IMR-90 (cell line): ENCODE data around the gene MICU1. TPM values are rescaled to one million over a fixed set of nuclear protein-coding genes. Genes with fewer than 3 reads are reported as not detected.

ENCODE experiments used
- ATAC-seq: fragments of 200-7000 bp; cut with Tn5 transposase; 2 replicates; pipeline ENCODE4 v1.9.1; 2020; ENCODE audit warnings: low read depth, mild to moderate bottlenecking, moderate library complexity
- BruUV-seq: library from RNA; stranded (reverse); fragments of 400-500 nt; replicated peaks from 2 replicates; lab custom pipeline; 2021; lab: Mats Ljungman, UMichigan
- CTCF ChIA-PET: fragments of 300-600 bp; formaldehyde crosslinking; extraction: SDS; loops from one replicate; lab custom pipeline; 2021; ENCODE audit warnings: antibody characterized with exemption; lab: Yijun Ruan, JAX
- POLR2A ChIA-PET: fragments of 300-600 bp; sonication (Branson Sonifier 250); formaldehyde crosslinking; loops from one replicate; lab custom pipeline; 2022; ENCODE audit warnings: antibody characterized with exemption; ENCODE audit not compliant: unreplicated experiment; lab: Charles Lee
- DNase-seq: peaks from one replicate; pipeline ENCODE4 v3.0.0; 2013
- H2AFZ ChIP-seq: replicated peaks from 2 replicates; pipeline ENCODE3; 2013; ENCODE audit warnings: low read length, mild to moderate bottlenecking; ENCODE audit not compliant: poor library complexity
- H2AK5ac ChIP-seq: 2 replicates; pipeline ENCODE4 v1.6.1; 2013; ENCODE audit warnings: low read depth, low read length, inconsistent platforms
- H2AK9ac ChIP-seq: replicated peaks from 2 replicates; pipeline ENCODE3; 2013; ENCODE audit warnings: mild to moderate bottlenecking, low read depth, low read length, moderate library complexity; ENCODE audit not compliant: poor library complexity
- H2BK120ac ChIP-seq: 2 replicates; pipeline ENCODE4 v1.6.1; 2013; ENCODE audit warnings: low read depth, low read length, inconsistent platforms
- H2BK15ac ChIP-seq: 3 replicates; pipeline ENCODE4 v1.6.1; 2013; ENCODE audit warnings: low read depth, low read length, inconsistent platforms
- H2BK20ac ChIP-seq: 2 replicates; pipeline ENCODE4 v1.6.1; 2013; ENCODE audit warnings: low read depth, mild to moderate bottlenecking, inconsistent platforms, low read length, moderate library complexity
- H2BK5ac ChIP-seq: 2 replicates; pipeline ENCODE4 v1.6.1; 2013; ENCODE audit warnings: mild to moderate bottlenecking, low read depth, low read length, inconsistent platforms; ENCODE audit not compliant: poor library complexity, severe bottlenecking
- H3K14ac ChIP-seq: replicated peaks from 2 replicates; pipeline ENCODE4 v1.6.1; 2013; ENCODE audit warnings: low read depth, low read length, inconsistent platforms
- H3K18ac ChIP-seq: 2 replicates; pipeline ENCODE4 v1.6.1; 2013; ENCODE audit warnings: low read depth, low read length, control low read depth
- H3K23ac ChIP-seq: 2 replicates; pipeline ENCODE4 v1.6.1; 2013; ENCODE audit warnings: low read depth, low read length, inconsistent platforms
- H3K27ac ChIP-seq: 2 replicates; pipeline ENCODE4 v1.5.1; 2013; ENCODE audit warnings: mild to moderate bottlenecking, control low read depth, low read length; ENCODE audit not compliant: insufficient read depth
- H3K27me3 ChIP-seq: 2 replicates; pipeline ENCODE4 v1.6.1; 2013; ENCODE audit warnings: low read length; ENCODE audit not compliant: control insufficient read depth, insufficient read depth
- H3K36me3 ChIP-seq: 2 replicates; pipeline ENCODE4 v1.6.1; 2013; ENCODE audit warnings: low read length, mixed read lengths; ENCODE audit not compliant: control insufficient read depth, insufficient read depth
- H3K4ac ChIP-seq: 2 replicates; pipeline ENCODE4 v1.6.1; 2013; ENCODE audit warnings: low read depth, low read length, inconsistent platforms
- H3K4me1 ChIP-seq: 2 replicates; pipeline ENCODE4 v1.6.1; 2013; ENCODE audit warnings: low read length, mixed read lengths; ENCODE audit not compliant: control insufficient read depth, insufficient read depth
- H3K4me2 ChIP-seq: 2 replicates; pipeline ENCODE4 v1.6.1; 2013; ENCODE audit warnings: low read depth, mild to moderate bottlenecking, control low read depth, low read length, moderate library complexity
- H3K4me3 ChIP-seq: 2 replicates; pipeline ENCODE4 v1.5.1; 2013; ENCODE audit warnings: low read depth, mild to moderate bottlenecking, control low read depth, low read length, moderate library complexity; ENCODE audit not compliant: insufficient read depth
- H3K56ac ChIP-seq: 2 replicates; pipeline ENCODE4 v1.6.1; 2013; ENCODE audit warnings: low read length, inconsistent platforms; ENCODE audit not compliant: insufficient read depth; ENCODE audit errors: extremely low read depth
- H3K79me1 ChIP-seq, 2 experiments: 2 replicates each; pipeline ENCODE4 v1.6.1; 2013; ENCODE audit warnings: low read length in 2 of 2, inconsistent platforms in 1 of 2, low read depth in 1 of 2
- H3K9ac ChIP-seq: 2 replicates; pipeline ENCODE4 v1.6.1; 2013; ENCODE audit warnings: low read depth, low read length, control low read depth
- H3K9me1 ChIP-seq: 2 replicates; pipeline ENCODE4 v1.6.1; 2013; ENCODE audit warnings: low read length, inconsistent platforms; ENCODE audit not compliant: insufficient read depth
- H3K9me3 ChIP-seq: 2 replicates; pipeline ENCODE4 v1.6.1; 2013; ENCODE audit warnings: low read length; ENCODE audit not compliant: control insufficient read depth, insufficient read depth
- H4K20me1 ChIP-seq: 2 replicates; pipeline ENCODE4 v1.6.1; 2013; ENCODE audit warnings: low read length, inconsistent platforms; ENCODE audit not compliant: insufficient read depth
- H4K5ac ChIP-seq: 2 replicates; pipeline ENCODE4 v1.6.1; 2013; ENCODE audit warnings: mild to moderate bottlenecking, low read depth, low read length, control low read depth
- H4K8ac ChIP-seq, 2 experiments: 2 replicates each; pipeline ENCODE4 v1.6.1; 2013; ENCODE audit warnings: low read depth in 2 of 2, low read length in 2 of 2, control low read depth in 1 of 2, inconsistent platforms in 1 of 2
- H4K91ac ChIP-seq: 2 replicates; pipeline ENCODE4 v1.6.1; 2013; ENCODE audit warnings: low read depth, low read length, inconsistent platforms; ENCODE audit not compliant: insufficient read depth
- BHLHE40 ChIP-seq: fragments of 150-350 bp; IDR thresholded peaks from 2 replicates; pipeline ENCODE4 v1.6.1; 2016; ENCODE audit warnings: mild to moderate bottlenecking, low read depth, low read length
- CEBPB ChIP-seq: IDR thresholded peaks from 2 replicates; pipeline ENCODE4 v1.6.1; 2012; ENCODE audit warnings: low read depth, low read length, improper control_type of control experiment
- CHD1 ChIP-seq: IDR thresholded peaks from 2 replicates; pipeline ENCODE4 v1.6.1; 2012; ENCODE audit warnings: low read depth, low read length, improper control_type of control experiment
- FOS ChIP-seq: fragments of 150-350 bp; IDR thresholded peaks from 2 replicates; pipeline ENCODE4 v1.6.1; 2016; ENCODE audit warnings: low read depth, low read length
- MAFK ChIP-seq: IDR thresholded peaks from 2 replicates; pipeline ENCODE4 v1.6.1; 2012; ENCODE audit warnings: low read depth, low read length, improper control_type of control experiment
- MAZ ChIP-seq: IDR thresholded peaks from 2 replicates; pipeline ENCODE4 v1.6.1; 2012; ENCODE audit warnings: low read depth, mild to moderate bottlenecking, low read length, improper control_type of control experiment, moderate library complexity, borderline replicate concordance
- MXI1 ChIP-seq: IDR thresholded peaks from 2 replicates; pipeline ENCODE4 v1.6.1; 2012; ENCODE audit warnings: low read depth, mild to moderate bottlenecking, low read length, moderate library complexity, borderline replicate concordance
- NFE2L2 ChIP-seq: fragments of 150-350 bp; IDR thresholded peaks from 2 replicates; pipeline ENCODE4 v1.6.1; 2016; ENCODE audit warnings: low read depth, mild to moderate bottlenecking, low read length
- POLR2A ChIP-seq: IDR thresholded peaks from 2 replicates; pipeline ENCODE4 v1.6.1; 2012; ENCODE audit warnings: mild to moderate bottlenecking, low read depth, low read length
- RAD21 ChIP-seq: IDR thresholded peaks from 2 replicates; pipeline ENCODE4 v1.6.1; 2012; ENCODE audit warnings: low read length, improper control_type of control experiment
- RCOR1 ChIP-seq: IDR thresholded peaks from 2 replicates; pipeline ENCODE4 v1.6.1; 2012; ENCODE audit warnings: mild to moderate bottlenecking, low read length, improper control_type of control experiment; ENCODE audit not compliant: insufficient replicate concordance
- RFX5 ChIP-seq: IDR thresholded peaks from 2 replicates; pipeline ENCODE4 v1.8.0; 2012; ENCODE audit warnings: low read depth, mild to moderate bottlenecking, low read length, moderate library complexity
- SMC3 ChIP-seq: fragments of 150-350 bp; IDR thresholded peaks from 2 replicates; pipeline ENCODE4 v1.6.1; 2016; ENCODE audit warnings: low read depth, mild to moderate bottlenecking, antibody characterized with exemption, low read length, moderate library complexity
- WGBS, 2 experiments: methylation state at CpG; one replicate each; pipeline versions ENCODE4 v1.1.5 to v1.1.7; 2013; ENCODE audit warnings: missing lambda C conversion rate in 2 of 2; ENCODE audit not compliant: insufficient read length in 1 of 2; ENCODE audit errors: extremely low coverage in 2 of 2; 5-methylcytosine and 5-hydroxymethylcytosine counted together
- dilution Hi-C: fragments of 300-500 bp; cut with HindIII; formaldehyde crosslinking; loops from one replicate; pipeline ENCODE4 v1.14.3; 2018; ENCODE audit warnings: low sequenced_read_pairs; ENCODE audit not compliant: unreplicated experiment
- in situ Hi-C: fragments of 300-500 bp; cut with MboI; formaldehyde crosslinking; loops from 3 replicates; pipeline ENCODE4 v1.14.3; 2019; ENCODE audit warnings: low sequenced_read_pairs, inconsistent platforms, mixed read lengths
- intact Hi-C: fragments of 100-400 bp; cut with micrococcal nuclease; formaldehyde crosslinking; loops from 2 replicates; pipeline ENCODE4 v1.10.0; 2022
- polyA plus RNA-seq, 3 experiments: library from polyadenylated mRNA; depleted of rRNA; stranded (reverse); fragments of >200 nt; gene quantifications; 2 replicates each; pipeline ENCODE4 v1.2.3, GENCODE V29; 2012; ENCODE audit warnings: low replicate concordance in 1 of 3
- total RNA-seq: library from RNA; depleted of rRNA; stranded (reverse); fragments of >200 nt; gene quantifications from 2 replicates; pipeline ENCODE4 v1.2.3, GENCODE V29; 2012
- TF ChIP-seq, protein P1 (sequence below): fragments of 150-350 bp; IDR thresholded peaks from 2 replicates; pipeline ENCODE4 v1.6.1; 2016; ENCODE audit warnings: low read depth, mild to moderate bottlenecking, low read length, moderate library complexity, borderline replicate concordance
- TF ChIP-seq, protein P2 (sequence below): conservative IDR thresholded peaks from 2 replicates; pipeline ENCODE4 v1.5.1; 2012; ENCODE audit warnings: mild to moderate bottlenecking, low read depth, low read length, improper control_type of control experiment
- TF ChIP-seq, protein P3 (sequence below): fragments of 150-350 bp; IDR thresholded peaks from 2 replicates; pipeline ENCODE4 v1.6.1; 2017; ENCODE audit warnings: mild to moderate bottlenecking, antibody characterized with exemption, low read length, low read depth

MICU1 gene
- total and polyA plus RNA-seq, 2 of the 4 experiments (the other 2 are of a cell fraction): 43.6 to 44.7 TPM

DNA sequence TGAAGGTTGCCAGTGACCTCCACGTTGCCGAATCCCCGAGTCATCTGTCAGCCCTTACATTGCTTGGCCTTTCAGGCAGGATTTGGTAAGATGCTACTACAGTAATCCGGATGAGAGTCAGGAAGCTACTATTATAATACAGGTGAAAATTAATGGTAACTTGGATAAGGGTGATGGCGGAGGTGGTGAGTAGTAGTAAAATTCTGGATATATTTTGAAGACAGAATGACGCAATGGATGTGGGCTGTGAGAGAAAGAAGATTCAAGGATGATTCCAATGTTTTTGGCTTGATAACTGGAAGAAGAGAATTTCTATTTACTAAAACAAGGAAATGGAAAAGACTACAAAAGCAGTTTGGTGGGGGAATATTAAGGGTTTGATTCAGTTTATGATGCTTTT, 269.8 kb downstream of the MICU1 start:
- WGBS, 2 experiments: 100% methylated on average over 1 to 2 of the region's 6 CpGs
- POLR2A ChIA-PET: no interaction called here

More for the DNA sequence above, 269.8 kb downstream of the MICU1 start:
- Histone ChIP-seq H3K4me1 (peaks cover 6% of the 10 kb centered on the region), H3K9me1 (0 out of 2 replicates have a peak, but pooled peaks cover 3% of the 10 kb centered on the region), H2BK15ac (no peak overlapping the region), H4K5ac (no peak overlapping the region), H4K8ac (no peak overlapping the region), H2BK20ac (no peak overlapping the region), H3K27me3 (no peaks in the 10 kb centered on the region), H2AK9ac (no peak overlapping the region), H3K4me2 (no peak overlapping the region), H3K9me3 (no peaks in the 10 kb centered on the region), H3K79me1 (peaks cover 18 to 39% of the 10 kb centered on the region in 2 experiments), H4K20me1 (peaks cover 22% of the 10 kb centered on the region; the same call in 1 of the 2 replicates), H3K14ac (no peak overlapping the region), H3K4ac (no peak overlapping the region), H3K36me3 (peaks cover 1% of the 10 kb centered on the region), H3K9ac (no peak overlapping the region), H3K56ac (no peak overlapping the region), H3K27ac (no peak overlapping the region), H3K4me3 (no peak overlapping the region), H2BK5ac (no peak overlapping the region), H3K18ac (no peak overlapping the region), H2AK5ac (no peak overlapping the region), H2BK120ac (no peak overlapping the region), H2AFZ (no peak overlapping the region), H3K23ac (no peak overlapping the region), H4K91ac (no peak overlapping the region)
- intact Hi-C loops: no loop called here
- no peak for TF ChIP-seq SMC3
- no peak for TF ChIP-seq RAD21
- TF ChIP-seq, protein P1, sequence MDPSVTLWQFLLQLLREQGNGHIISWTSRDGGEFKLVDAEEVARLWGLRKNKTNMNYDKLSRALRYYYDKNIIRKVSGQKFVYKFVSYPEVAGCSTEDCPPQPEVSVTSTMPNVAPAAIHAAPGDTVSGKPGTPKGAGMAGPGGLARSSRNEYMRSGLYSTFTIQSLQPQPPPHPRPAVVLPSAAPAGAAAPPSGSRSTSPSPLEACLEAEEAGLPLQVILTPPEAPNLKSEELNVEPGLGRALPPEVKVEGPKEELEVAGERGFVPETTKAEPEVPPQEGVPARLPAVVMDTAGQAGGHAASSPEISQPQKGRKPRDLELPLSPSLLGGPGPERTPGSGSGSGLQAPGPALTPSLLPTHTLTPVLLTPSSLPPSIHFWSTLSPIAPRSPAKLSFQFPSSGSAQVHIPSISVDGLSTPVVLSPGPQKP: no peak
- no peak for TF ChIP-seq CEBPB
- TF ChIP-seq BHLHE40: no peak
- no peak for TF ChIP-seq POLR2A
- TF ChIP-seq FOS: no peak
- TF ChIP-seq RCOR1: no peak
- no peak for TF ChIP-seq MXI1
- TF ChIP-seq RFX5: no peak
- TF ChIP-seq MAZ: no peak
- no peak for TF ChIP-seq CHD1
- TF ChIP-seq, protein P2, sequence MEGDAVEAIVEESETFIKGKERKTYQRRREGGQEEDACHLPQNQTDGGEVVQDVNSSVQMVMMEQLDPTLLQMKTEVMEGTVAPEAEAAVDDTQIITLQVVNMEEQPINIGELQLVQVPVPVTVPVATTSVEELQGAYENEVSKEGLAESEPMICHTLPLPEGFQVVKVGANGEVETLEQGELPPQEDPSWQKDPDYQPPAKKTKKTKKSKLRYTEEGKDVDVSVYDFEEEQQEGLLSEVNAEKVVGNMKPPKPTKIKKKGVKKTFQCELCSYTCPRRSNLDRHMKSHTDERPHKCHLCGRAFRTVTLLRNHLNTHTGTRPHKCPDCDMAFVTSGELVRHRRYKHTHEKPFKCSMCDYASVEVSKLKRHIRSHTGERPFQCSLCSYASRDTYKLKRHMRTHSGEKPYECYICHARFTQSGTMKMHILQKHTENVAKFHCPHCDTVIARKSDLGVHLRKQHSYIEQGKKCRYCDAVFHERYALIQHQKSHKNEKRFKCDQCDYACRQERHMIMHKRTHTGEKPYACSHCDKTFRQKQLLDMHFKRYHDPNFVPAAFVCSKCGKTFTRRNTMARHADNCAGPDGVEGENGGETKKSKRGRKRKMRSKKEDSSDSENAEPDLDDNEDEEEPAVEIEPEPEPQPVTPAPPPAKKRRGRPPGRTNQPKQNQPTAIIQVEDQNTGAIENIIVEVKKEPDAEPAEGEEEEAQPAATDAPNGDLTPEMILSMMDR: no peak
- TF ChIP-seq MAFK: no peak
- no peak for TF ChIP-seq NFE2L2
- TF ChIP-seq, protein P3, sequence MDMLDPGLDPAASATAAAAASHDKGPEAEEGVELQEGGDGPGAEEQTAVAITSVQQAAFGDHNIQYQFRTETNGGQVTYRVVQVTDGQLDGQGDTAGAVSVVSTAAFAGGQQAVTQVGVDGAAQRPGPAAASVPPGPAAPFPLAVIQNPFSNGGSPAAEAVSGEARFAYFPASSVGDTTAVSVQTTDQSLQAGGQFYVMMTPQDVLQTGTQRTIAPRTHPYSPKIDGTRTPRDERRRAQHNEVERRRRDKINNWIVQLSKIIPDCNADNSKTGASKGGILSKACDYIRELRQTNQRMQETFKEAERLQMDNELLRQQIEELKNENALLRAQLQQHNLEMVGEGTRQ: no peak
- BruUV-seq: no TSS peak
- no peak for DNase-seq
- CTCF ChIA-PET: no interaction called here
- ATAC-seq: no peak
- in situ Hi-C loops: no loop called here
- dilution Hi-C loops: no loop called here
